PC-3 (cell line): Measurements from ENCODE around the gene VDR. TPM values are rescaled to one million over a fixed set of nuclear protein-coding genes. Genes with fewer than 3 reads are reported as not detected.

Experiments
- ATAC-seq: fragments of 200-7000 bp; cut with Tn5 transposase; 2 replicates; pipeline ENCODE4 v1.9.1; 2020; ENCODE audit warnings: mild to moderate bottlenecking, moderate library complexity
- BruUV-seq: library from RNA; stranded (reverse); fragments of 400-500 nt; replicated peaks from 2 replicates; lab custom pipeline; 2021; lab: Mats Ljungman, UMichigan
- CTCF ChIA-PET: fragments of 300-600 bp; sonication (Branson Sonifier 250); formaldehyde crosslinking; loops from one replicate; lab custom pipeline; 2022; ENCODE audit warnings: antibody characterized with exemption; lab: Charles Lee
- POLR2A ChIA-PET: fragments of 300-600 bp; sonication (Branson Sonifier 250); formaldehyde crosslinking; loops from one replicate; lab custom pipeline; 2022; ENCODE audit warnings: antibody characterized with exemption; ENCODE audit not compliant: unreplicated experiment; lab: Charles Lee
- DNase-seq: peaks from one replicate; pipeline ENCODE4 v3.0.0-alpha.2; 2015
- H2AFZ ChIP-seq: fragments of 300-600 bp; sonication (generic); 2 replicates; pipeline ENCODE4 v1.6.0; 2016; ENCODE audit warnings: antibody characterized with exemption, low read length
- H3F3A ChIP-seq: fragments of 300-600 bp; sonication (generic); one replicate; pipeline ENCODE4 v1.6.0; 2017; ENCODE audit warnings: antibody characterized with exemption, low read length, control low read depth, mild to moderate bottlenecking; ENCODE audit not compliant: unreplicated experiment
- H3K27ac ChIP-seq: fragments of 300-600 bp; sonication (generic); 2 replicates; pipeline ENCODE4 v1.5.1; 2016; ENCODE audit warnings: mild to moderate bottlenecking, low read length
- H3K27me3 ChIP-seq: fragments of 300-600 bp; sonication (generic); 2 replicates; pipeline ENCODE4 v1.6.1; 2016; ENCODE audit warnings: low read length, mixed read lengths
- H3K36me3 ChIP-seq: fragments of 300-600 bp; sonication (generic); 2 replicates; pipeline ENCODE4 v1.6.1; 2016; ENCODE audit warnings: low read depth, mixed run types, low read length, mixed read lengths
- H3K4me1 ChIP-seq: fragments of 300-600 bp; sonication (generic); 2 replicates; pipeline ENCODE4 v1.5.1; 2016; ENCODE audit warnings: low read length; ENCODE audit not compliant: insufficient read depth
- H3K4me2 ChIP-seq: fragments of 300-600 bp; sonication (generic); 2 replicates; pipeline ENCODE4 v1.6.0; 2016; ENCODE audit warnings: low read length
- H3K4me3 ChIP-seq: fragments of 300-600 bp; sonication (generic); 2 replicates; pipeline ENCODE4 v1.5.1; 2016; ENCODE audit warnings: mild to moderate bottlenecking, low read length, mixed read lengths
- H3K79me2 ChIP-seq: fragments of 300-600 bp; sonication (generic); 2 replicates; pipeline ENCODE4 v1.6.1; 2017; ENCODE audit warnings: low read length, mixed read lengths
- H3K9ac ChIP-seq: fragments of 300-600 bp; sonication (generic); 2 replicates; pipeline ENCODE4 v1.6.0; 2016; ENCODE audit warnings: mild to moderate bottlenecking, low read length
- H3K9me2 ChIP-seq: fragments of 300-600 bp; sonication (generic); replicated peaks from 2 replicates; pipeline ENCODE4 v1.6.1; 2016; ENCODE audit warnings: mixed run types, low read length, mixed read lengths
- H3K9me3 ChIP-seq: fragments of 300-600 bp; sonication (generic); 2 replicates; pipeline ENCODE4 v1.6.1; 2016; ENCODE audit warnings: low read length, mixed read lengths
- H4K20me1 ChIP-seq: fragments of 300-600 bp; sonication (generic); 2 replicates; pipeline ENCODE4 v1.6.1; 2016; ENCODE audit warnings: low read length, mixed read lengths
- EZH2 ChIP-seq: fragments of 300-600 bp; sonication (generic); IDR thresholded peaks from one replicate; pipeline ENCODE4 v1.6.1; 2017; ENCODE audit warnings: antibody characterized with exemption, mild to moderate bottlenecking, low read length; ENCODE audit not compliant: unreplicated experiment
- EZH2phosphoT487 ChIP-seq: fragments of 300-600 bp; sonication (generic); IDR thresholded peaks from 2 replicates; pipeline ENCODE4 v1.6.1; 2018; ENCODE audit warnings: mild to moderate bottlenecking, antibody characterized with exemption, low read length, borderline replicate concordance
- intact Hi-C: fragments of 100-400 bp; cut with micrococcal nuclease; formaldehyde crosslinking; loops from 2 replicates; pipeline ENCODE4 v1.9.0; 2023
- total RNA-seq: library from RNA; depleted of rRNA; stranded (reverse); fragments of >200 nt; gene quantifications from 2 replicates; pipeline ENCODE4 v1.2.3, GENCODE V29; 2014
- TF ChIP-seq, protein P1 (sequence below): fragments of 300-600 bp; sonication (generic); conservative IDR thresholded peaks from 2 replicates; pipeline ENCODE4 v1.5.1; 2017; ENCODE audit warnings: antibody characterized with exemption, low read depth, mild to moderate bottlenecking, low read length

The VDR gene
- total RNA-seq, 1 experiment from 2014 or later: 19.9 TPM

DNA sequence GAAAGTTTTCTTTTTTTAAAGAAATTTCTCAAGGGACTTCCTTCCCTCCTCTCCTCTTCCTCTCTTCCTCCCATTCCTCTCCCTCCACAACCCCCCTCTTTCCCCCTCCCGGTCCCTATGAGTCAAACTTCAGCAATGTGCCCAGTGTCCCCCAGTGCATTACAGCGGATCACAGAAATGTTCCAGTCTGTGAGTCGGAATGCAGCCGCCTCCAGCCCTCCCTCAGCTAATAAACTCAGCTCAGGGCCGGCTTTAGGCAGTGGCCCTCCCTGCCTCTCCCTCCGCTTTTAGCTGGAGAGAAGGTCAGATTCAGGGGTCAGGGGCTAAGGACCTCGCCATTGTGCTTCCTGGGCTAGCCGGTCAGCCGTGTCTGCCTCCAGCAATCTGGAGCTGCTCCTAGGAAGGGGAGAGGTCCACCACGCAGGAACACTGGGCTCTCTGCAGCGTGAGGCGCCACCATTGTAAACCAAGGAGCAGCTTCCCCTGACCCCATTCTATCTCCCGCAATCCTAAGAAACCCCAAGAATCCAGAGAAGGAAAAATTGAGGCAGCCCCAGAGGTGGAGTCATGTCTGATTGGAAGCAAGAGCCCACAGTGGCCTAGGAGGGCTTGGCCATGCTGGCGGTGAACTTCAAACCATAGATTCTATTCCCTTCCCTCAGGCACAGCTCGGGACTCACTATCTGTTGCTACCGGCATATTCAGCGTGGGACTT lies 84.0 kb downstream of the VDR start:
- ChIA-PET POLR2A (interaction anchor here (0.5 to 0.9 kb wide), 5 partner anchors 8 to 1196 kb away, joined by 3 to 16 read pairs (median 8); no protein-coding TSS in a partner anchor), CTCF (interaction anchor here (0.8 to 1.1 kb wide), 4 partner anchors 15 to 115 kb away, joined by 3 to 5 read pairs (median 3); partner anchors contain the start of gene RPAP3)
- Histone ChIP-seq H2AFZ (peak overlapping the region; percentile 89), H3K4me2 (peak overlapping the region; percentile 100), H3F3A (peaks cover 4% of the 10 kb centered on the region), H3K9me3 (no peaks in the 10 kb centered on the region), H3K4me1 (peaks cover 77% of the 10 kb centered on the region), H3K9me2 (no peaks in the 10 kb centered on the region), H3K9ac (peak overlapping the region; percentile 84), H3K36me3 (no peaks in the 10 kb centered on the region), H3K27ac (peak overlapping the region; percentile 92), H3K27me3 (no peaks in the 10 kb centered on the region), H3K79me2 (peaks cover 45% of the 10 kb centered on the region), H3K4me3 (peak overlapping the region; percentile 86), H4K20me1 (0 out of 2 replicates have a peak, but pooled peaks cover 19% of the 10 kb centered on the region)
- intact Hi-C loops: loop anchor here (1.0 to 10.0 kb wide), 2 partner anchors 17 to 124 kb away; no protein-coding TSS in a partner anchor
- peak; percentile 77 for ATAC-seq
- TSS peak; percentile 75 for BruUV-seq
- peak; percentile 97 for DNase-seq
- TF ChIP-seq EZH2phosphoT487 (no peak), EZH2 (no peak)
- TF ChIP-seq, protein P1, sequence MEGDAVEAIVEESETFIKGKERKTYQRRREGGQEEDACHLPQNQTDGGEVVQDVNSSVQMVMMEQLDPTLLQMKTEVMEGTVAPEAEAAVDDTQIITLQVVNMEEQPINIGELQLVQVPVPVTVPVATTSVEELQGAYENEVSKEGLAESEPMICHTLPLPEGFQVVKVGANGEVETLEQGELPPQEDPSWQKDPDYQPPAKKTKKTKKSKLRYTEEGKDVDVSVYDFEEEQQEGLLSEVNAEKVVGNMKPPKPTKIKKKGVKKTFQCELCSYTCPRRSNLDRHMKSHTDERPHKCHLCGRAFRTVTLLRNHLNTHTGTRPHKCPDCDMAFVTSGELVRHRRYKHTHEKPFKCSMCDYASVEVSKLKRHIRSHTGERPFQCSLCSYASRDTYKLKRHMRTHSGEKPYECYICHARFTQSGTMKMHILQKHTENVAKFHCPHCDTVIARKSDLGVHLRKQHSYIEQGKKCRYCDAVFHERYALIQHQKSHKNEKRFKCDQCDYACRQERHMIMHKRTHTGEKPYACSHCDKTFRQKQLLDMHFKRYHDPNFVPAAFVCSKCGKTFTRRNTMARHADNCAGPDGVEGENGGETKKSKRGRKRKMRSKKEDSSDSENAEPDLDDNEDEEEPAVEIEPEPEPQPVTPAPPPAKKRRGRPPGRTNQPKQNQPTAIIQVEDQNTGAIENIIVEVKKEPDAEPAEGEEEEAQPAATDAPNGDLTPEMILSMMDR: no peak

DNA sequence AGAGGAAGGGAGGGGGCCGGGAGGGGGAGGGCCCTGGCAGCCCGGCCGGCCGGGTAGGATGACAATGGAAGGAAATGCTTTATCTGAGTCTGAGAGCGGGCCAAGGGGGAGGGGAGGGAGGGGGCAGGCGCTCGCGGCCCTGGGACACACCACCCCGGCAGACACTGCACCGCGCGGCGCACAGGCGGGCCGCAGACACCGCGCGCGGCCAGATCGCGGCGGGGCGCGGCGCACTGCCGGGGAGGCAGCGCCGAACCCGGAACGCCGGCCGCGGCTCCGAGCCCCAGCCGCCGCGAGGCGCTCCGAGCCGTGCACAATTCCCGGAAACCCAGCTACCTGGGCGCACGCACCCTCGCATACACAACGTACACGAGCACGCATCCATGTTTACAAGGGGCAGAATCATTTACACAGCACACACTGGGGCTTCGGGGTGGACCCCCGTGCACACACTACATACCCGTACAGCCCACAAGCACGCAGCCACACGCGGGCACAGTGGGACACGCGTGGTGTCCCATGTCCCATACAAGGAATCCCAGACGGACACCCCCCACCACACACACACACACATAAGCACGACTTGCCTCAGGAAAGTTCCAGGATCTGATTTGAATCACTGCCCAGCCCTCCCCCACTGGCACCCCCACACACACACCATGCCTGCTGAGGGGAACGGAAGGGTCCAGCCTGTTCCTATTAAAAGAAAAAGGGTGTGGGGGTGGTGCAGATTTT lies 84.7 kb downstream of the VDR start, which contains the start of gene HDAC7:
TSS of gene HDAC7 (minus strand) at position 8 of the 735 bp plus-strand sequence. CDS start 118 bp downstream, outside the sequence.
- peak; percentile 81 for DNase-seq
- ChIA-PET CTCF (interaction anchor here (0.8 to 2.8 kb wide), 5 partner anchors 16 to 114 kb away, joined by 3 to 14 read pairs (median 3); partner anchors contain the start of gene RPAP3), POLR2A (interaction anchor here (0.6 to 0.9 kb wide), 3 partner anchors 16 to 1195 kb away, joined by 4 to 16 read pairs (median 15); no protein-coding TSS in a partner anchor)
- TF ChIP-seq, protein P1: no peak
- TF ChIP-seq EZH2phosphoT487 (no peak), EZH2 (no peak)
- peak; percentile 66 for ATAC-seq
- Histone ChIP-seq H4K20me1 (peaks cover 21% of the 10 kb centered on the region; the same call in 1 of the 2 replicates), H3K9ac (peak within 1 kb of the TSS; percentile 84), H3K9me3 (no peaks in the 10 kb centered on the region), H3K36me3 (peaks cover 3% of the 10 kb centered on the region; the same call in 1 of the 2 replicates), H2AFZ (peak within 1 kb of the TSS; percentile 89), H3K9me2 (no peaks in the 10 kb centered on the region), H3K27me3 (no peaks in the 10 kb centered on the region), H3K4me3 (peak within 1 kb of the TSS; percentile 86), H3K4me2 (peak within 1 kb of the TSS; percentile 100), H3K79me2 (peaks cover 52% of the 10 kb centered on the region), H3K27ac (peak within 1 kb of the TSS; percentile 92), H3K4me1 (peaks cover 72% of the 10 kb centered on the region), H3F3A (peaks cover 4% of the 10 kb centered on the region)
- intact Hi-C loops: loop anchor here (1.0 to 10.0 kb wide), 2 partner anchors 17 to 125 kb away; no protein-coding TSS in a partner anchor
- no TSS peak for BruUV-seq
